Measurements from ENCODE around the gene RPL31.

RPL31 gene

GRCh38 chr2:101006065-101006715 lies 4.1 kb downstream of the RPL31 start:
- H3K27me3 ChIP-seq (ENCODE audit: insufficient read depth, low read depth): no peaks in the 10 kb centered on the region
- H3K27ac ChIP-seq: no peak overlapping the region
- H3K4me3 ChIP-seq (IDR thresholded peaks at IDR 0.05; ENCODE audit: insufficient read depth, low read depth, low read length): no peak overlapping the region
- H4K20me1 ChIP-seq (ENCODE audit: insufficient read depth): 0 out of 2 replicates have a peak, but pooled peaks cover 4% of the 10 kb centered on the region
- H3K4me1 ChIP-seq (ENCODE audit: low read depth, poor library complexity, severe bottlenecking): peaks cover 10% of the 10 kb centered on the region
- H3K4me2 ChIP-seq: no peak overlapping the region
- H3K79me2 ChIP-seq (ENCODE audit: insufficient read depth, low read depth): peaks cover 24% of the 10 kb centered on the region
- H2AFZ ChIP-seq (ENCODE audit: low read depth): no peak overlapping the region
- no peak for TF ChIP-seq CTCF (conservative IDR thresholded peaks at IDR 0.05; ENCODE audit: low read depth, low read length)
- H3K36me3 ChIP-seq (ENCODE audit: insufficient read depth): peaks cover 4% of the 10 kb centered on the region; the same call in 1 of the 2 replicates
- no peak overlapping the region for H3K9ac ChIP-seq

- Histone ChIP-seq H2AFZ (ENCODE audit: low read depth) (no peak overlapping the region), H3K79me2 (ENCODE audit: insufficient read depth, low read depth) (peaks cover 18% of the 10 kb centered on the region), H4K20me1 (ENCODE audit: insufficient read depth) (0 out of 2 replicates have a peak, but pooled peaks cover 4% of the 10 kb centered on the region), H3K27me3 (ENCODE audit: insufficient read depth, low read depth) (no peaks in the 10 kb centered on the region), H3K4me2 (no peak overlapping the region), H3K9ac (no peak overlapping the region), H3K36me3 (ENCODE audit: insufficient read depth) (peaks cover 4% of the 10 kb centered on the region; the same call in 1 of the 2 replicates), H3K4me1 (ENCODE audit: low read depth, poor library complexity, severe bottlenecking) (peaks cover 14% of the 10 kb centered on the region), H3K27ac (no peak overlapping the region; the same call in 1 of the 2 replicates), H3K4me3 (IDR thresholded peaks at IDR 0.05; ENCODE audit: insufficient read depth, low read depth, low read length) (no peak overlapping the region)
- TF ChIP-seq CTCF (conservative IDR thresholded peaks at IDR 0.05; ENCODE audit: low read depth, low read length): no peak
These were observed 5.6 kb downstream of the RPL31 start for GRCh38 chr2:101007415-101008345.

GRCh38 chr2:101011152-101011551 lies 9.1 kb downstream of the RPL31 start:
- TF ChIP-seq CTCF (conservative IDR thresholded peaks at IDR 0.05; ENCODE audit: low read depth, low read length): no peak
- no peaks in the 10 kb centered on the region for H3K36me3 ChIP-seq (ENCODE audit: insufficient read depth)
- H3K79me2 ChIP-seq (ENCODE audit: insufficient read depth, low read depth): no peaks in the 10 kb centered on the region
- H3K4me3 ChIP-seq (IDR thresholded peaks at IDR 0.05; ENCODE audit: insufficient read depth, low read depth, low read length): no peak overlapping the region
- H4K20me1 ChIP-seq (ENCODE audit: insufficient read depth): no peaks in the 10 kb centered on the region
- no peak overlapping the region for H3K4me2 ChIP-seq
- no peaks in the 10 kb centered on the region for H3K27me3 ChIP-seq (ENCODE audit: insufficient read depth, low read depth)
- H3K27ac ChIP-seq: no peak overlapping the region
- H2AFZ ChIP-seq (ENCODE audit: low read depth): no peak overlapping the region
- peaks cover 3% of the 10 kb centered on the region for H3K4me1 ChIP-seq (ENCODE audit: low read depth, poor library complexity, severe bottlenecking)
- no peak overlapping the region for H3K9ac ChIP-seq

- Histone ChIP-seq H3K4me3 (IDR thresholded peaks at IDR 0.05; ENCODE audit: insufficient read depth, low read depth, low read length) (no peak overlapping the region), H3K36me3 (ENCODE audit: insufficient read depth) (no peaks in the 10 kb centered on the region), H4K20me1 (ENCODE audit: insufficient read depth) (no peaks in the 10 kb centered on the region), H3K4me1 (ENCODE audit: low read depth, poor library complexity, severe bottlenecking) (peaks cover 3% of the 10 kb centered on the region), H3K27me3 (ENCODE audit: insufficient read depth, low read depth) (no peaks in the 10 kb centered on the region), H2AFZ (ENCODE audit: low read depth) (no peak overlapping the region), H3K9ac (no peak overlapping the region), H3K79me2 (ENCODE audit: insufficient read depth, low read depth) (no peaks in the 10 kb centered on the region), H3K4me2 (no peak overlapping the region), H3K27ac (no peak overlapping the region; the same call in 1 of the 2 replicates)
- TF ChIP-seq CTCF (conservative IDR thresholded peaks at IDR 0.05; ENCODE audit: low read depth, low read length): no peak
These were observed 10.1 kb downstream of the RPL31 start for GRCh38 chr2:101012054-101012705.

All from KMS-11 (cell line).